ENCODE measurements around the gene IFT172.
"Not testable (repeated sequence)": the region's sequence is repeated elsewhere in the genome, so short reads cannot be mapped to it uniquely, and the experiment has no call there.

IFT172 gene, protein sequence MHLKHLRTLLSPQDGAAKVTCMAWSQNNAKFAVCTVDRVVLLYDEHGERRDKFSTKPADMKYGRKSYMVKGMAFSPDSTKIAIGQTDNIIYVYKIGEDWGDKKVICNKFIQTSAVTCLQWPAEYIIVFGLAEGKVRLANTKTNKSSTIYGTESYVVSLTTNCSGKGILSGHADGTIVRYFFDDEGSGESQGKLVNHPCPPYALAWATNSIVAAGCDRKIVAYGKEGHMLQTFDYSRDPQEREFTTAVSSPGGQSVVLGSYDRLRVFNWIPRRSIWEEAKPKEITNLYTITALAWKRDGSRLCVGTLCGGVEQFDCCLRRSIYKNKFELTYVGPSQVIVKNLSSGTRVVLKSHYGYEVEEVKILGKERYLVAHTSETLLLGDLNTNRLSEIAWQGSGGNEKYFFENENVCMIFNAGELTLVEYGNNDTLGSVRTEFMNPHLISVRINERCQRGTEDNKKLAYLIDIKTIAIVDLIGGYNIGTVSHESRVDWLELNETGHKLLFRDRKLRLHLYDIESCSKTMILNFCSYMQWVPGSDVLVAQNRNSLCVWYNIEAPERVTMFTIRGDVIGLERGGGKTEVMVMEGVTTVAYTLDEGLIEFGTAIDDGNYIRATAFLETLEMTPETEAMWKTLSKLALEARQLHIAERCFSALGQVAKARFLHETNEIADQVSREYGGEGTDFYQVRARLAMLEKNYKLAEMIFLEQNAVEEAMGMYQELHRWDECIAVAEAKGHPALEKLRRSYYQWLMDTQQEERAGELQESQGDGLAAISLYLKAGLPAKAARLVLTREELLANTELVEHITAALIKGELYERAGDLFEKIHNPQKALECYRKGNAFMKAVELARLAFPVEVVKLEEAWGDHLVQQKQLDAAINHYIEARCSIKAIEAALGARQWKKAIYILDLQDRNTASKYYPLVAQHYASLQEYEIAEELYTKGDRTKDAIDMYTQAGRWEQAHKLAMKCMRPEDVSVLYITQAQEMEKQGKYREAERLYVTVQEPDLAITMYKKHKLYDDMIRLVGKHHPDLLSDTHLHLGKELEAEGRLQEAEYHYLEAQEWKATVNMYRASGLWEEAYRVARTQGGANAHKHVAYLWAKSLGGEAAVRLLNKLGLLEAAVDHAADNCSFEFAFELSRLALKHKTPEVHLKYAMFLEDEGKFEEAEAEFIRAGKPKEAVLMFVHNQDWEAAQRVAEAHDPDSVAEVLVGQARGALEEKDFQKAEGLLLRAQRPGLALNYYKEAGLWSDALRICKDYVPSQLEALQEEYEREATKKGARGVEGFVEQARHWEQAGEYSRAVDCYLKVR (N-terminal part only)

DNA sequence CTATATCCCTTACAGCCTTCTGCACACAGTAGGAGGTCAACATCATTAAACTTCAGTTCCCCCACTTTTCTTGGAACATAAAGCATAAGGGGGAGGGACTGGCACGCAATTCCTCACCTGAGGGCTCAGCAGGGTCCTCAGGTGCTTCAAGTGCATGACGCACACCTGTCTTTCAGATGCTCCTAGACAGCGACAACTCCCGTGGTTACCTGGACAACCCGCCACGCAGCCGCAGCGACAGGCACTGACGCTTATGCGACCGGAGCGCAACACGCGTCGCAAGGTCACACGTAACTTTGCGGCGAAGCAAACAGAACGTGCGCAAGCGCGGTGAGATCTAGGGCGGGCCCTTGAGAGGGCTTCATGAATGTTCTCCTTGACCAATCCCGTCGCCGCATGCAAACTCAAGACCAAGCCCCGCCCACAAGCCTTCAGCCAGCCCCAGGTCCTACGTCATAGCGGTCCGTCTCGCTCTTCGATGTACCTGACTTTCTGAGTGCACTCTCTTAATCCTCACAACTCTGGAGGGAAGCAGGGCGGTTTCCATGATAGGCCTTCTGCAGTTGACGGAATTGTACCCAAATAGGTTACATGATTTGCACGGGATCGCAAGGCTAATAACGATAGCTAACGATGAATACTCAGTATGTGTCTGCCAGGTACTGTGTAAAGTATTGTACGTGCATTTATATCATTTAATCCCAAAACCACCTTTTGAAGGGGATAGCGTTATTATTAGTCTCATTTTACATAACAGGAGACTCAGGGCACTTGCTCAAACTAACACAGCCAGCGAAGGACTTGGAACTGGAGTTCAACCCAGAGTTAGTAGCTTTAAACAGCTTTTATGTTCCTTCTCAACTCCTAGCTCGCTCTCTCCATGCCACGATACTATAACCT is at the start of gene IFT172:
Gene IFT172 (minus strand): TSS at position 246 of the 900 bp plus-strand sequence. CDS start 90 bp downstream, at position 156.
- in situ Hi-C loops (cut with HindIII; ENCODE audit: low sequenced_read_pairs) = no loop called here

DNA sequence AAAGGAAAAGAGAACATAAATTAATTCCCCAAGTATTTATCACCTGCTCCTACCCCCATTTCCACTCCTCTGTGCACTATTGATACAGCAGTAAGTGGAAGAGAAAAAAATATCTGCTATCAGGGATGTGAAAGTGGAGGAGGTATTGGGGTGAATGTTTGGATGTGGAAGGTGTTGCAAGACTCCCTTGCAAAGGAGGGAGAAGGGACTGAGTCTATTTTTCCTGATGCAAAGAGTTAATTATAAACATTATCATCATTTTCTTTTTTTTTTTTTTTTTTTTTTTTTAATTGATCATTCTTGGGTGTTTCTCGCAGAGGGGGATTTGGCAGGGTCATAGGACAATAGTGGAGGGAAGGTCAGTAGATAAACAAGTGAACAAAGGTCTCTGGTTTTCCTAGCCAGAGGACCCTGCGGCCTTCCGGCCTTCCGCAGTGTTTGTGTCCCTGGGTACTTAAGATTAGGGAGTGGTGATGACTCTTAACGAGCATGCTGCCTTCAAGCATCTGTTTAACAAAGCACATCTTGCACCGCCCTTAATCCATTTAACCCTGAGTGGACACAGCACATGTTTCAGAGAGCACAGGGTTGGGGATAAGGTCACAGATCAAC is 49.4 kb upstream of the IFT172 start:
- in situ Hi-C loops (cut with HindIII; ENCODE audit: low sequenced_read_pairs) = not testable (repeated sequence)

DNA sequence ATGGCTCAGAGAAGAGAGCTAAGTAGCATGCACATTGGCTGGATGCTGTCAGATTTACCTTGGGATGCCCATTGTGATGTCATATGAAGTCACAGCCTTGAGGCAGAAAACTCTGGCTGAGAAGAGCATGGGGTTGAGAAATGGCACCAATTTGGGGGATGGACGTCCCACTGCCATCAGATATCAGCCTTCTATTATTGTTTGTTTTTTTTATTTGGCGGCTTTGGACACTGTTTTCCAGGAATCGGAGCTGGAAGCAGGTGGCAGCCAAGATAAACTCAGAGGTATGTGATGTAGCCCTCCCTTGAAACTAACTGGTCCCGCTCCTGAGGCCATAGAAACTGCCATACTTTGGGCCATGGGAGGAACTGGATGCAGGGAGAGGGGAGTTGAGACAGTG is 47.7 kb upstream of the IFT172 start:
- in situ Hi-C loops (cut with HindIII; ENCODE audit: low sequenced_read_pairs) = no loop called here

DNA sequence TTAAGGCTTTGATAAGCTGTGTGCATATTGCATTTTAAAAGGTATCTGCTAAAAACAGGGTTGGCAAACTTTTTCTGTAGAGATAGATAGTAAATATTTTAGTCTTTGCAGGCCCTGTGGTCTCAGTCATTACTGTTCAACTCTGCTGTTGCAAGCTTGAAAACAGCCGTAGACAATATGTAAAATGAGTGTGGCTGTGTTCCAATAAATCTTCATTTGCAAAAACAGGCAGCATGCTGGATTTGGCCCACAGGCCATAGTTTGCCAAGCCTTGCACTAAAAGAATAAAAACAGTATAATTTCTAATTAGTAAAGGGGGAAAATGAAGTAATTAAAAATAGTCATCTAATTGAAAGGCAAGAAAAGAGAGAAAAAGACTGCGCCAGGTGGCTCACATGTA is 42.4 kb upstream of the IFT172 start:
- in situ Hi-C loops (cut with HindIII; ENCODE audit: low sequenced_read_pairs) = no loop called here

DNA sequence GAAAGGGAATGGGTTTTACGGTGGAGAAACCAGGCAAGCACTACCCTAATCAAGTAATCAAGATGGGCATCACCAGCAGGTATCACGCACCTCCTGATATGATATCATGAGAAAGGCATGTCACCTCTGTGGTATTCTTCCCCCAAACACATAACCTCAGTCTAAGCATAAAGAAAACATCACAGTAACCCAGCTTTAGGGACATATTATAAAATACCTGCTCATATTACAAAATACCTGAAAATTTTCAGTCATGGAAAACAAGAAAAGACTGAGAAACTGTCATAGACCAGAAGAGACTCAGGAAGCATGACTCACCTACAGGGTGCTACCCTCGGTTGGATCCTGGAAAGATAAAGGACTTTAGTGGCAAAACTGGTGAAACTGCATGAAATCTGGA is 37.6 kb upstream of the IFT172 start:
- in situ Hi-C loops (cut with HindIII; ENCODE audit: low sequenced_read_pairs) = no loop called here

DNA sequence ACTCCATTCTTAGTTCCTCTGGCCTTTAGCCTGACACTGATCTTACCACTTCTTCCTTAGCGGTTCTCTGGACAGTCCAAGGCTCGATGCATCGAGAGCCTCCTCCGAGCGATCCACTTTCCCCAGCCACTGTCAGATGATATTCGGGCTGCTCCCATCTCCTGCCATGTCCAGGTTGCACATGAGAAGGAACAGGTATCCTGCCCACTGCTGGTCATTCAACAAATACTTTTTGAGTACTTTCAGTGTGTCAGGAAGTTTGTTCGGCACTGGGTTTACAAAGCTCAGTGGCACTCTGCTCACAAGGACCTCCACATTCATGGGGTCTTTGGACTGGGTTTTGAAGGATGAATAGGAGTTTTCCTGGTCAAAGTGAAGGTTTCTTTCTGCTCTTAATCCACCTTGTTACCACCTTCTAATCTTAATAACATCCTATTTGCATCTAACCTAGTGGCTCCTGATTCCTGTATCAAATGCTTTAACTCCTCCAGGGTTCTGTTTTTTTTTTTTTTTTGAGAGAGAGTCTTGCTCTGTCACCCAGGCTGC is 32.9 kb upstream of the IFT172 start:
- in situ Hi-C loops (cut with HindIII; ENCODE audit: low sequenced_read_pairs) = no loop called here

DNA sequence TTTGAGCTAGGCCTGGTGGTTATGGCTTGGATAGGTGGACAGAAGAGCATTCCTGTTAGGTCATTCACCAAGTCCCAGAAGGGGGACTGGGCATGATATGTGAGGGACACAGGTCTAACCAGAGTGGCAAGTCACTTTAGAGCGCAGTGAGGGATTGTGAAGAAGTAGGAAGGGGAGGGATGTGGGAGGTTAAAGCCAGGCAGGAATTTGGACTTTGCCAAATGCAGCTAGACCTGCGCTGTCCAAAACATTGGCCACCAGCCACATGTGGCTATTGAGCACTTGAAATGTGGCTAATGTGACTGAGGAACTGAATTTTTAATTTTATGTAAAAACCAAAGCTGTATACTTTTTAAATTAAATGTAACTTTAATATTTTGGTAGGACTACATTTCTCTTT is 30.8 kb upstream of the IFT172 start:
- in situ Hi-C loops (cut with HindIII; ENCODE audit: low sequenced_read_pairs) = no loop called here

DNA sequence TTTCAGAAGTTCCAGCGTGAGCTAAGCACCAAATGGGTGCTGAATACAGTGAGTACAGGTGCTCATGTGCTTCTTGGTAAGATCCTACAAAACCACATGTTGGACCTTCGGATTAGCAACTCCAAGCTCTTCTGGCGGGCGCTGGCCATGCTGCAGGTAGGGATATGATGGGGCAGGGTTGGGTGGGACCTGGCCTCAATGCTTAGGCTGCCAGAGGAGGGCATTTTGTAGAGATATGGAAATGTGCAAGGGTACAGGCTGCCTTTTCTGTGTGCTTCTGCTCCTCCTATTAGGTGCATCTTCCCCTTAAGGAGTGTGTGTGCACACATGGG is 29.2 kb upstream of the IFT172 start:
- in situ Hi-C loops (cut with HindIII; ENCODE audit: low sequenced_read_pairs) = no loop called here

DNA sequence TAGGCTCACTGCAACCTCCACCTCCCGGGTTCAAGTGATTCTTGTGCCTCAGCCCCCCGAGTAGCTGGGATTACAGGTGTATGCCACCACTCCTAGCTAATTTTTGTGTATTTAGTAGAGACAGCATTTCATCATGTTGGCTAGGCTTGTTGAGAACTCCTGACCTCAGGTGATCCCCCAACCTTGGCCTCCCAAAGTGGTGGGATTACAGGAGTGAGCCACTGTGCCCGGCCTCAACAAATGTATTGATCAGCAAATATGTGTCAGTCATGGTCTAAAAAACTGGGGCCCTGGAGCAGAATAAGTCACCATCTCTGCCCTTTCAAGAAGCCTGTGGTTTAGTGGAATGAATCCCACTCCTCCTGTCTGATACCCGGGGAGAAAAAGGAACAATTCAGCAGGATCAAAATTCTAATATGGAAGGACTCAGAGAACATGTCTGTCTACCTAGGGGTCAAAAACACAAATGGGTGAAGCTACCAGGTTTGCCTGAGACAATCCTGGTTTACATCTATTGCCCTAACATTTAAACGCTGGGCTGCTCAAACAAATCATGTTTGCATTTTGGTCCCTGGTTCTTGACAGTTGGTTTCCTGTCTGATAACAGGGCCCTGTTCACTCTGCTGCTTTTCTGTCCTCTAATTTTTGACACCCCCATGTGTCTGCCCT is 28.7 kb upstream of the IFT172 start:
- in situ Hi-C loops (cut with HindIII; ENCODE audit: low sequenced_read_pairs) = no loop called here

DNA sequence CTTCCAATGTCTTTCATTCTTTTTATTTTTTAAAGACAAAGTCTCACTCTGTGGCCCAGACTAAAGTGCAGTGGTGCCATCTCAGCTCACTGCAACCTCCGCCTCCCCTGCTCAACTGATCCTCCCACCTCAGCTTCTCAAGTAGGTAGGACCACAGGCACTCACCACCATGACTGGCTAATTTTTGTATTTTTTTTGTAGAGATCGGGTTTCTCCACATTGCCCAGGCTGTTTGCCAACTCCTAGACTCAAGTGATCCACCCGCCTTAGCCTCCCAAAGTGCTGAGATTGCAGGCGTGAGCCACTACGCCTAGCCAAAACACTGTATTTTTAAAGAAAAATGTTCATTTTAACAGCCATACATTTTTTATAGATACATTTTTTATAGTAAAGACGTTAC is 19.8 kb upstream of the IFT172 start:
- in situ Hi-C loops (cut with HindIII; ENCODE audit: low sequenced_read_pairs) = no loop called here

DNA sequence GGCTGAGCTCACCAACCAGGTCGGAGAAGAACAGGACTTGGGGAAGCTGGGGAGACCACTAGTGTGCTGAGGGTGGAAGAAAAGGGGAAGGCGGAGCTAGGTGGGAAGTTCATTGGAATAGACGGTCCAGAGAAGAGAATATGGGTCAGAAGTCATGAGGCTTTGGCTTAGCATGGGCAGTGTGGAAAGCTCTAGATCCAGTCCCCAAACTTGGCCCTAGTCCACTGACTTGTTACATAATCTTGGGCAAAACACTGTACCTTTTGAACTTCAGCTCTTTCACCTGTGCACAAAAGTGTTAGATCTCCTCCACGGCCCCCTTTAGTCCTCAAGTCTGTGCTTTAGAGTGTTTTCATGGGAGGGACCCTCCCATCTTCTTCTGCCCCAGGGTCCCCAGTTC is 17.8 kb upstream of the IFT172 start:
- in situ Hi-C loops (cut with HindIII; ENCODE audit: low sequenced_read_pairs) = no loop called here

DNA sequence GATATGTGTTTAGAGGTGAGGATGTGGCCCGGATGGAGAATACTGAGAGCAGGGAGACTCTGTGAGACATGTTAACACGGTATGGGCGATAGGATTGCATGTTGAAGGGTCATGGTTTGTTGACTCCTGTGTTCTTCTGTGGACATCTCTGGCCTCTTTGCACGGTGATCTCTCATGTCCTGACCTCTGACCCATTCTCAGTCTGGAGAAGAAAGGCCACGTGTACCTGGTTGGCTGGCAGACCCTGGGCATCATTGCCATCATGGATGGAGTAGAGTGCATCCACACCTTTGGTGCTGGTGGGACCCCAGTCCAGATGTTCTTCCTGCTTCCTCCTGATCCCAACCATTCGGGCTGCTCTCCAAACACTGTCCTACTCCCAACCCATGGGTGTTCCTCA is 17.0 kb upstream of the IFT172 start:
- in situ Hi-C loops (cut with HindIII; ENCODE audit: low sequenced_read_pairs) = no loop called here

DNA sequence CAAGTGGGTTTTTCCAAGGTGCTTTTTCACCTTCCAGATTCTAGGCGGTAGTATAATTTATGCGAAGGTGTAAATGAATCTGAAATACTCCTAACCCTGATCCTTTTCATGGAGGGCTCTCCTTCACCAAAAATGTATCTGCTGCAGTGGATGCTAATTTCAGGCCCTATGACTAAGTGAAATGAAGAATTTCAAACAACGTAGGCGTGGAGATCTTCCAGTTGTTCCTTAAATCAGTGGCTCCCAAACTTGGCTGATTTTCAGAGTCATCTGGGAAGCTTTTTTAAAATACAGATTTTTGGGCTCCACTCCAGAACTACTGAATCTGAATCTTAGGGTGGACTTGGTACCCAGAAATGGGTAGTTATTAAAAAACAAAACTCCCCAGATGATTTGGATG is 12.6 kb upstream of the IFT172 start:
- in situ Hi-C loops (cut with HindIII; ENCODE audit: low sequenced_read_pairs) = no loop called here

DNA sequence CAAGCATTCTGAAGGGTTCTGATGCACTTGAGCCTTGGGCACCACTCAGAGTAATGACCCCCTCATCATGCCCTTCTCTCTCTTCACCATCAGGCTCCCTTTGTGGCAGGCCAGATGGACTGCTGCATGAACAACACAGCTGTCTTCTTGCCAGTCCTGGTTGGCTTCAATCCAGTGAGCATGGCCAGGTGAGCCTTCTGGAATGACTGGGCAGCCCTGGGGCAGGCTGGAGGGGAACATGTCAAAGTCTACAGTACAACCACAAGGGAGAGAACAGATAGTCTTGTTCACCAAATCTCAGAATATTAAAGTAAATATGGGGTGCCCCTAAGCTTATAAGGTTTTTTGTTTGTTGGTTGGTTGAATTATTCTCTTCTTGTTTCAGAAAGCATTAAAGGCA is 11.5 kb upstream of the IFT172 start:
- in situ Hi-C loops (cut with HindIII; ENCODE audit: low sequenced_read_pairs) = no loop called here

DNA sequence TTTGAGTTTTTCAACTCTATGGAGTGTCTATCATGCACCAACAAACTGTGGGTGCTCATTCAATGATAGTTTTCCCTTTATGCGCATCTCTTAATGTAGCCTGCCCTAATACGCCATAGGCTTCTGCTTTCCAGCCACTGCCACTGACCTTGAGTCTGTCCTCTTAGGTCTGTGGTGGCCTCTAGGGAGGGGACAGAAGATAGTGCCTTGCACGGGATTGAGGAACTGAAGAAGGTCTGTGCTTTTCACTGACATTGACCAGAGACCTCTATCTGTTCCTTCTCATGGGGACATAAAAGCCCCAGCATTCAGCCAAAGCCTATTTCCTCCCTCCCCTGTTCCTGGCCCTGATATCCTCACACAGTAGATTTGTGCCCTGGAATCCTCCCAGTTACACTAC is 9.4 kb upstream of the IFT172 start:
- in situ Hi-C loops (cut with HindIII; ENCODE audit: low sequenced_read_pairs) = no loop called here

DNA sequence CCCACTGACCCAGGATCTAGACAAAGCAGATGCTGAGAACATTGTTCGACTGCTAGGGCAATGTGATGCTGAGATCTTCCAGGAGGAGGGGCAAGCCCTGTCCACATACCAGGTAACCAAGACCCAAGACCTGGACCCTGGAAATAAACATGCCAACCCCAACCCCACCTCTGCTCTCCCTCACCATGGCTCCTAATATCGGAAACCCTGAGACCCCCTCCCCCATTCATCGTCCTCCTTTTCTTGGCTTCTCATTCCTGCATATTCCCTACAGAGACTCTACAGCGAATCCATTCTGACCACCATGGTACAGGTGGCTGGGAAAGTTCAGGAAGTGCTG is 7.7 kb upstream of the IFT172 start:
- in situ Hi-C loops (cut with HindIII; ENCODE audit: low sequenced_read_pairs) = no loop called here

DNA sequence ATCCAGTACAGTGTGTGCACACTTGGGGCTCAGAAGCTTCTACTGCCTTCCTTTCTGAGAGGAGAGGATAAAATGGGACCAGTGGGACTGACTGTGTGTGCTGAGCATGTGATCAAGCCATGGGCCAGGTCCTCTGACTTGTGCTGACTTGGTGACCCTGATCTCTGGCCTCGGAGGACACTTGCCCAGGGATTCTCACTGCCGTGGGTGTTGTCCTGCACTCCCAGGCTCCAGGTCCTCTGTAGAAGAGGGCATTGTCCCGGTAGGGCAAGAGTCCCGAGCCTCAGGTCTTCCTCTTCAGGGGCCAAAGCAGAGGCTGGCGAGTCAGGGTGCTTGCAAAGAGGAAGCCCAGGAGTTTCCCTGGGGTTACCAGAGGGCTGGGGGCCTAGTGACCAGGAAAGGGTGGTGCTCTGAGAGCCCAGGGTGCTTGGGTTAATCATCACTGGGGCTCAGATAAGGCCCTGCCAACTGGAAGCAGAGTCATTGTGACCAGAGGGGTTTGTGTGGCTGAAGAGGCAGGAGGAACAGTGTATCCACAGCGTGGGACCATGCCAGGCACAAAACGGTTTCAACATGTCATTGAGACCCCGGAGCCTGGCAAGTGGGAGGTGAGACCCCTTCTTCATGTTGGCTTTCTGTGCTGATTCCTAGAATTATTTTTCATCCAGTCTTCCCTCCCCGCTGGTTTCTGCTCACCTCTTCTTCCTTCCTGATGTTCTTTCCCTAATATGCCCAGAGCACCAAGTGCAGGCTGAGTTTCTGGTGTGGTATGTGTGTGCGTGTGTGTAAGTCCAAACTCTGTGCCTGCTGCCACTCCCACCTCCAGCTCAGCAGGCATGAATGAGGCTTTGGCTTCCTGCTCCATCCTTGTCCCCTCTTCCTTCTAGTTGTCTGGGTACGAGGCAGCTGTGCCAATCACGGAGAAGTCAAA is 7.1 kb upstream of the IFT172 start, which contains the start of gene GCKR:
Gene GCKR (plus strand): TSS at position 483 of the 931 bp plus-strand sequence. CDS start 66 bp downstream, at position 549.
- in situ Hi-C loops (cut with HindIII; ENCODE audit: low sequenced_read_pairs) = no loop called here

DNA sequence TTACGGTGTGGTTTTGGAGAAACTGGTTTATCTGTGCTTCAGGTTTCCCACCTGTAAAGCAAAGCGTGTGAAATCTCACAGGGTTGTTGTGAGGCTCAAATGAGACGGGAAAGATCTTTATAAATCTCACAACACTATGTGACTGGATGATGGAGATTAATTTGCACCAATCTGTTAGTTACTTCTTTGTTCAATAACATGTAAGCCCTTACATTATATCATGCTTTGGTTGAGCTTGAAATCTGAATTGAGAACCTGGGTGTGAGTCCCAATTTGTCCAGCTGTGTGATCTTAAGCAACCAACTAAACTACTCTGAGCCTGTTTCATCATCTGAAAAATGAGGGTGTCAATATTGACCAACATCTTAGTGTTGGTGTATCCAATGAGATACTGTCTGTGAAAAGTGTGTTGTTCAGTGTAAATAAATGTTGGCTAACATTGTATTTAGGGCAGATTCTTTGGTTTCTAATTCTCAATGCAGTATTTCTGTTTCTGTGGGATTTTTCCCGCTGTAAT is 6.4 kb upstream of the IFT172 start:
- in situ Hi-C loops (cut with HindIII; ENCODE audit: low sequenced_read_pairs) = no loop called here

Data from DLD1 (cell line).